GM19193 (cell line): Measurements from ENCODE around the gene ZNF451.

ENCODE experiments used
- POLR2A ChIP-seq: IDR thresholded peaks from 4 replicates; pipeline ENCODE4 v1.6.1; 2011; ENCODE audit not compliant: insufficient read depth, insufficient read length; ENCODE audit errors: extremely low read depth

Gene ZNF451

DNA sequence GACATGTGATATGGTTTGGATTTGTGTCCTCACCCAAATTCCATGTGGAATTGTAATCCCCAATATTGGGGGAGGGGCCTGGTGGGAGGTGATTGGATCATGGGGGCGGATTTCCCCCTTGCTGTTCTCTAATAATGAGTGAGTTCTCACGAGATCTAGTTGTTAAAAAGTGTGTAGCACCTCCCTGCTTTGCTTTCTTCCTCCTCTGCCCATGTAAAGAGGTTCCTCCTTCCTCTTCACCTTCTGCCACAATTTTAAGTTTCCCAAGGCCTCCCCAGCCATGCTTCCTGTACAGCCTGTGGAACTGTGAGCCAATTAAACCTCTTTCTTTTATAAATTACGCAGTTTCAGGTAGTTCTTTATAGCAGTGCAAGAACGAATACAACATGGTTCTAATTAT lies 2.1 kb upstream of the ZNF451 start:
- no peak for TF ChIP-seq POLR2A

DNA sequence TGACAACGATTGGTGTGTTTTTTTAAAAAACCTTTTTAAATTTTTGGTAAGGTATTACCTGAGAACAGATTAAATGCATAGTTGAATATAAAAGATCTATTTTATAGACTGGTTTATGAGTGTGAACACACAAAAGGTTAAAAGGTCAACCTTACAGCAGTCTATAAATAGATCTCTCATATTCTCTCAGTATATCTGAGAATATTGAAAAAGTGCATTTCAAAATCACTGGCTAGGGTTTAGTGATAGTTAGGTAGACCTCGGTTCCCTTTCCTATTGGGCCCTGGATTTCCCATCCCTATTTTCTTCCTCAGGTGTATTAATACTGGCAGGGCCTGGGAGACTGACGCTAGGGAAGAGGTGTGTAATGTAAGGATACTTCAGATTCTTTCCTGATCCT lies 723 bp upstream of the ZNF451 start:
- no peak for TF ChIP-seq POLR2A

DNA sequence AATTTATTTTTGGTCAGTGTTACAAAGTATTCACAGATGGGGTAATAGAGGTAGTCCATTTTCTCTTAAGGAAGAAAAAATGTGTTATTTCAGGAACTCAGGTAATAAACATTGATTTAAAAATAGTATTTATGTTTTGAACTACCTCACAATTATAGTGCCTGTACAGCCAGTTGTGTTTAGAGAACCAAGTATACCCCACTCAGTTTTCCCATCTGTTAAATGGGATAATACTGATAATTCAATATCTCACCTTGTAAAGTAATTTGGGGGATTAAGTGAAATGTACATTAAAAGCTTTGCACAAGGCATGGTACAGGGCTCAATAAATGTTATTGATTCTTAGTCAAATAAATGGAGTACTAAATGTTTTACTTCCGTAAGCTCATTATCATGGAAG lies 4.7 kb downstream of the ZNF451 start:
- TF ChIP-seq POLR2A = no peak

GRCh38 chr6:57097596-57097995 lies 7.6 kb downstream of the ZNF451 start:
- no peak for TF ChIP-seq POLR2A

DNA sequence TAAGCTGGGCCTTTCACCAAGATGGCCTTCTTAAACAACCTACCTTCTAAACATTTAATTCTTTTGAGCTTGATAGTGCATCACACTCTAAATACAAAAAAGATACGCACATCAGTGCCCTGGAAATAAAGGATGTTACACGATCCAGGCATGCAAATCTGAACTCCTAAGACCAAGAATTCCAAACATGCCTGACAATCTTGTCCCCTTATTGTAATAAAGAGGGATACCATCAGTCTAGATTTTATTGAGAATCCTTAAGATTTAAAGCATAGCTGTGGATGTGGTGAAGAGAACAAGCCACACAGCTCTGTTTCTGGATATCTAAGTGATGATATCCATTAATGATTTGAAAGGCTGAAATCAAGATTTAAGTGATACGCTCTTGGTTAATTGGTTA lies 13.0 kb downstream of the ZNF451 start:
- TF ChIP-seq POLR2A = no peak

DNA sequence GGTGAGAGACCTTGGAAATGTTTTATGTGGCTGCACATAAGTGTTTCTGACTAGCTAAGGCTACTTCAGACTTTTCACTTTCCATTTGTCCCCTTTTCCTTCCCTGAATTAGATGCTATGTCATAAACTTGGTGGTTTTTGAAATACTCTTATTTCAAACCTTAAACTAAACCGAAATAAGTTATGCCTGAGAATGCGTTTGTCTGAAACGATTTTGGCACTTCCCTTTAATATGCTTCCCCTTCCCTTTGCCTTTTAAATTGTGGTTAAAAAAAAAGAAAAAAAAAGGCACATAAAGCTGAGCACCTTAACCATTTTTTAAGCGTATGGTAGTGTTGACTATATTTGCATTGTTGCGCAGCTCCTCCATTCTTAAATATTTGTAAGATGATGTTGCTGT lies 14.3 kb downstream of the ZNF451 start:
- no peak for TF ChIP-seq POLR2A

- TF ChIP-seq POLR2A = no peak
These were observed 17.0 kb downstream of the ZNF451 start for GRCh38 chr6:57106990-57107389.

GRCh38 chr6:57108691-57109090 lies 18.7 kb downstream of the ZNF451 start:
- TF ChIP-seq POLR2A = no peak

DNA sequence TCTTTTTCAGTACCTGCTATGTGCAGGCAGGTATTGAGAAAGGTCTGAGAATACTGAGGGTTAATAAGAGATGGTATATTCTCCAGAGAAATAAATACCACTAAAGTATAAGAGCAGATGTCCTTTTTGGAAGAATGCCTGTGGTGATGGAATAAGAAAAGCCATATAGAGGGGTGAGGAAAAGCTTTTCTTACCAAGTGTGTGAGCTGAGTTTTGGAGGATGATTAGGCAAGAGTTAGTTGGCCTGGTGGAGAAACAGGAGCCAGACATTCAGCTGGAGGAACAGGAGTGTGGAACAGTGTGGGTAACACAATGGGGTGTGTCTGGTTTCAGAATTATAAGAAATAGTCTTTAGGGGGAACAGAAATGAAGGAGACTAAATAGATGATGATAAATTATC lies 19.9 kb downstream of the ZNF451 start:
- no peak for TF ChIP-seq POLR2A

DNA sequence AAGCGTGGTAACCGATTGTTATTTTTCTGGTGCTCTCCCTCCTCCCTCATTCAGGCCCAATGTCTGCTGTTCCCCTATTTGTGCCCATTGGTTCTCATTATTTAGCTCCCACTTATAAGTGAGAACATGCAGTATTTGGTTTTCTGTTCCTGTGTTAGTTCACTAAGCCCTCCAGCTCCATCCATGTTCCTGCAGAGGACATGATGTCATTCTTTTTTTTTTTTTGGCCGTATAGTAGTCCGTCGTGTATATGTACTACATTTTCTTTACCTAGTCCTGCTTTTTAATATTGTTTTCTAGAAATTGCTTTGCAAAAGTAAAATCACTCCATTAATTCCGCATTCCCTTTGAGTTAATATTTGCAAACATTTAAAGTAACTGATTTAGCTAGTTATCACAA lies 23.1 kb downstream of the ZNF451 start:
- no peak for TF ChIP-seq POLR2A

- TF ChIP-seq POLR2A = no peak
These were observed 26.8 kb downstream of the ZNF451 start for GRCh38 chr6:57116776-57117175.

DNA sequence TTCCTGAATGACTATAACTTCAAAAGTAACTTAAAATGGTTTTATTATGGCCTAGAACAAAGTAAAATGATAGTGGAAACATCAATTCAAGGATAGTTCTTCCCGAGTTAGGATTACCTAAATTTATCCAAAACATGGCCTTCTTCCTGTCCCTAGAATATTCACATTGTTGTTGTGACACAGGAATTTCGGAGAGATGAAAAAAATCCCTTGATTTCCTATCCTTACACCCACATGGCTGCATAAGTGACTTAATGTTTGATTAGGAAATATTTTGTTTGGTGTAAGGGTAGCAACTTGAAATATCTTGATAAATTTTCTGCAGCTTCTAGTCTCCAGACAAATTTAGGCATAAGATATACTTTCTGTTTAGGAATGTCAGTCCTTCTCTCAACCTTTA lies 27.8 kb downstream of the ZNF451 start:
- no peak for TF ChIP-seq POLR2A

DNA sequence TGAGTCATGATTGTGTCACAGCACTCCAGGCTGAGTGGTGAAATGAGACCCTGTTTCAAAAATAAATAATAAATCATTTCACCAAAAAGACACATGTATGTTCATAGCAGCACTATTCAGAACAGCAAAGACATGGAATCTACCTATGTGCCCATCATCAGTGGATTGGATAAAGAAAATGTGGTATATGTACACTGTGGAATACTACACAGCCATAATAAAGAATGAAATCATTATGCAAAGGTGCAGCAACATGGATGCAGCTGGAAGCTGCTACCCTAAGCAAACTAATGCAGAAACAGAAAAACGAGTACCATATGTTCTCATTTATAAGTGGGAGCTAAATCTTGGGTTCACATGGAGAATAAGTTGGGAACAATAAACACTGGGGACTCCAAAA lies 33.1 kb downstream of the ZNF451 start:
- TF ChIP-seq POLR2A = no peak

GRCh38 chr6:57127763-57128162 lies 37.8 kb downstream of the ZNF451 start:
- no peak for TF ChIP-seq POLR2A

DNA sequence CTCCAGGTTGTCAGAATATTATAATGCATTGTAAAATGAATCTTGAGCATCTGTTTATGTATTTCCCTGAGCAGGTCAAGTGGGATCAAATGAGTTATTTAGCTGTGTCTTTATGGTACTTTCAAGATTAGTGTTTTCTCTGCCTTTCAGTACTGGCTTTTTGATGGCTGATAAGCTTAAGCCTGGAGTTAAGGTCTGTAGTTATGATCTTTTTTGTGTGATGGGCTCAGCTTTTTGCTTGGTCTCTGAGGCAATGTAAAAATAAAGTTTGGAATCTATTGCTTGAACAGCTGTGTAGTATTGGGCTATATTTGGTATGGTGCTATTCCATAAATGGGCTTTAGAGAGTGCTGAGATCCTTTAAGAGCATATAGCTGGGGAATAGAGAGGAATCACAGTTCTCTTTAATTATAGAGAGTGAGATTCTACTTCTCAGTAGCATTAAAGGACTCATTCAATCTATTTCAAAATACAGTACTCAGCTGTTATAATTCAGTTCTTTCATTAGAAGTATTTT lies 40.7 kb downstream of the ZNF451 start:
- TF ChIP-seq POLR2A = no peak

DNA sequence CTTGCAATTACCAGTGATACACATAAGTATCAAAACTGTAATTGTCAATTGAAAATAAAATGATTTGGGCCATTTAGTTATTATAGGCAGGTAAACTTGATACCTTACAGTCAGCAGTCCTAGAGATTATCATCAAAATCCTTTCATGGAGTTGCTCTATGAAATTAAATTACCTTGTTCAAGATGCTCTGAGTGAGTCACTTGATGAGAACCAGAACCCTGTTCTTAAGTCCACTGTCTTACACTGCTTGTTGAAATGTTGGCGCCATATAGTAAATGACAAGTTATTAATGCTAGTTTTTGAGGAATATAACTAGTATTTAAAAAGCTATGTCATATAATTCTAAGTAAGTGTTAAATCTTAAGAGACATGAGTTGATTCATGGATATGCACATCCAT lies 45.0 kb downstream of the ZNF451 start:
- TF ChIP-seq POLR2A = no peak

- no peak for TF ChIP-seq POLR2A
These were observed 45.9 kb downstream of the ZNF451 start for GRCh38 chr6:57135885-57136284.
